Fibroblast of lung (primary cell): ENCODE results near the gene MAPK8.

Experiments
- EZH2 ChIP-seq: IDR thresholded peaks from 2 replicates; pipeline ENCODE4 v1.5.1; 2012; ENCODE audit warnings: low read length, control low read depth, mild to moderate bottlenecking; ENCODE audit errors: missing control alignments
- TF ChIP-seq, protein P1 (sequence below), 2 donors: IDR thresholded peaks in 1 of 2; conservative IDR thresholded peaks in 1 of 2; 1 replicate in 1 of 2; 2 replicates in 1 of 2; pipeline ENCODE4 v1.5.1; 2011 to 2012; ENCODE audit warnings: low read length in 2 of 2, control low read depth in 1 of 2, inconsistent platforms in 1 of 2, low read depth in 1 of 2, mild to moderate bottlenecking in 1 of 2

DNA sequence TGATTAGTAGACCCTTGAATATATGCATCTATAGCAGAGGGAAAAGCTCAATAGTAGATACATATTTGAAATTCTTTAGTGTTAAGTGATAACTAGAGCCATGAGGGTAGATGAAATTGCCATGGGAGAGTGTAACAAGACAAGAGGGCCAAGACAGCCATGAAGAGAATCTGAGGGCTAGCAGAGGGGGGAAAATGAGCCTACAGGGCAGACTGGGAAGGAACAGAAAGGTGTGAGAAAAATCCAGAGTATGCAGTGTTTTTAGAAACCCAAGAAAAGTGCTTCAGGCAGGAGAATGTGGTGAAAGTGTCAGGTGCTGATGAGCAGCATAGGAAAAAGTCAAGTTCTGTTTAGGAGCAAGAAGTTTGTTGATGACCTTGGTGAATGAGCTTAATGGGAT, 63.0 kb downstream of the MAPK8 start:
- TF ChIP-seq, protein P1, sequence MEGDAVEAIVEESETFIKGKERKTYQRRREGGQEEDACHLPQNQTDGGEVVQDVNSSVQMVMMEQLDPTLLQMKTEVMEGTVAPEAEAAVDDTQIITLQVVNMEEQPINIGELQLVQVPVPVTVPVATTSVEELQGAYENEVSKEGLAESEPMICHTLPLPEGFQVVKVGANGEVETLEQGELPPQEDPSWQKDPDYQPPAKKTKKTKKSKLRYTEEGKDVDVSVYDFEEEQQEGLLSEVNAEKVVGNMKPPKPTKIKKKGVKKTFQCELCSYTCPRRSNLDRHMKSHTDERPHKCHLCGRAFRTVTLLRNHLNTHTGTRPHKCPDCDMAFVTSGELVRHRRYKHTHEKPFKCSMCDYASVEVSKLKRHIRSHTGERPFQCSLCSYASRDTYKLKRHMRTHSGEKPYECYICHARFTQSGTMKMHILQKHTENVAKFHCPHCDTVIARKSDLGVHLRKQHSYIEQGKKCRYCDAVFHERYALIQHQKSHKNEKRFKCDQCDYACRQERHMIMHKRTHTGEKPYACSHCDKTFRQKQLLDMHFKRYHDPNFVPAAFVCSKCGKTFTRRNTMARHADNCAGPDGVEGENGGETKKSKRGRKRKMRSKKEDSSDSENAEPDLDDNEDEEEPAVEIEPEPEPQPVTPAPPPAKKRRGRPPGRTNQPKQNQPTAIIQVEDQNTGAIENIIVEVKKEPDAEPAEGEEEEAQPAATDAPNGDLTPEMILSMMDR (conservative IDR thresholded peaks at IDR 0.05 in 1 of 2, IDR thresholded peaks at IDR 0.05 in 1 of 2; ENCODE audit: low read depth in 1 of 2, low read length in 2 of 2): no peak
- no peak for TF ChIP-seq EZH2
